K562 (cell line): Measurements from ENCODE around the gene P2RY14. TPM values are rescaled to one million over a fixed set of nuclear protein-coding genes. Genes with fewer than 3 reads are reported as not detected.

Experiments
- ATAC-seq: fragments of 200-7000 bp; cut with Tn5 transposase; 3 replicates; pipeline ENCODE4 v1.9.1; 2020; ENCODE audit warnings: moderate library complexity
- BruUV-seq: library from RNA; stranded (reverse); fragments of 400-500 nt; replicated peaks from 2 replicates; lab custom pipeline; 2021; lab: Mats Ljungman, UMichigan
- CTCF ChIA-PET: fragments of 300-600 bp; formaldehyde crosslinking; extraction: SDS; loops from one replicate; lab custom pipeline; 2021; ENCODE audit warnings: low intra/inter-chr PET ratio; lab: Yijun Ruan, JAX
- POLR2A ChIA-PET: fragments of 300-600, 350-650 bp; sonication (Branson Sonifier 250); formaldehyde crosslinking; extraction: SDS; loops from one replicate; lab custom pipeline; 2021; ENCODE audit warnings: antibody characterized with exemption, inconsistent platforms; lab: Yijun Ruan, JAX
- DNase-seq, 4 experiments: peaks; one replicate each; pipeline versions ENCODE4 v3.0.0 to v3.0.0-alpha.2; 2011 to 2018; ENCODE audit warnings: low spot score in 3 of 4, mixed read lengths in 3 of 4; ENCODE audit errors: extremely low read depth in 1 of 4
- FAIRE-seq: peaks from 2 replicates; lab custom pipeline; 2011; peaks lifted over from hg19 to GRCh38; lab: Jason Lieb, UNC
- H2AFZ ChIP-seq: 2 replicates; pipeline ENCODE4 v1.6.0; 2011; ENCODE audit warnings: low read depth, low read length, control low read depth, inconsistent platforms
- H3K27ac ChIP-seq: fragments of 200-600 bp; 3 replicates; pipeline ENCODE4 v1.8.0; 2011; ENCODE audit warnings: low read depth, mild to moderate bottlenecking, control low read depth, inconsistent platforms, low read length, moderate library complexity, mixed read lengths; ENCODE audit errors: extremely low read depth
- H3K27me3 ChIP-seq, 2 experiments: fragments of 300-600 bp in 1 of 2; 2 replicates in 1 of 2; 3 replicates in 1 of 2; pipeline versions ENCODE4 v1.6.0 to v1.8.0; 2011; ENCODE audit warnings: inconsistent platforms in 2 of 2, low read length in 2 of 2, mild to moderate bottlenecking in 1 of 2, mixed read lengths in 1 of 2, moderate library complexity in 1 of 2; ENCODE audit not compliant: control insufficient read depth in 2 of 2, insufficient read depth in 2 of 2
- H3K36me3 ChIP-seq: fragments of 300-600 bp; 3 replicates; pipeline ENCODE4 v1.8.0; 2011; ENCODE audit warnings: mild to moderate bottlenecking, low read length, inconsistent platforms; ENCODE audit not compliant: control insufficient read depth, insufficient read depth
- H3K4me1 ChIP-seq, 2 experiments: fragments of 200-600 bp in 1 of 2; replicated peaks in 1 of 2; 2 replicates in 1 of 2; 3 replicates in 1 of 2; pipeline versions ENCODE4 v1.5.1 to v1.8.0; 2011; ENCODE audit warnings: inconsistent platforms in 2 of 2, low read length in 2 of 2, mild to moderate bottlenecking in 1 of 2, mixed read lengths in 1 of 2, moderate library complexity in 1 of 2; ENCODE audit not compliant: control insufficient read depth in 2 of 2, insufficient read depth in 2 of 2
- H3K4me2 ChIP-seq: 2 replicates; pipeline ENCODE4 v1.6.1; 2011; ENCODE audit warnings: low read length, control low read depth, inconsistent platforms, mixed read lengths; ENCODE audit not compliant: insufficient read depth
- H3K4me3 ChIP-seq: fragments of 200-600 bp; sonication (generic), shearing (Covaris generic); 2 replicates; pipeline ENCODE4 v1.5.1; 2016; ENCODE audit warnings: control low read depth, inconsistent platforms
- H3K79me2 ChIP-seq: fragments of 200-600 bp; 3 replicates; pipeline ENCODE4 v1.8.0; 2011; ENCODE audit warnings: low read length, inconsistent platforms; ENCODE audit not compliant: control insufficient read depth, insufficient read depth
- H3K9ac ChIP-seq, 2 experiments: 2 replicates each; pipeline versions ENCODE4 v1.6.0 to v1.6.1; 2011; ENCODE audit warnings: low read depth in 2 of 2, low read length in 2 of 2, control low read depth in 1 of 2, inconsistent platforms in 1 of 2, mild to moderate bottlenecking in 1 of 2, mixed read lengths in 1 of 2; ENCODE audit not compliant: insufficient read depth in 1 of 2
- H3K9me1 ChIP-seq: one replicate; pipeline ENCODE4 v1.6.0; 2011; ENCODE audit warnings: inconsistent platforms, mild to moderate bottlenecking, low read length, moderate library complexity; ENCODE audit not compliant: control insufficient read depth, insufficient read depth
- H3K9me3 ChIP-seq: replicated peaks from 2 replicates; pipeline ENCODE4 v1.5.1; 2011; ENCODE audit warnings: low read depth, low read length, inconsistent platforms; ENCODE audit not compliant: control insufficient read depth, insufficient read depth
- H4K20me1 ChIP-seq: replicated peaks from 2 replicates; pipeline ENCODE4 v1.6.1; 2011; ENCODE audit warnings: low read length, inconsistent platforms, mixed read lengths; ENCODE audit not compliant: control insufficient read depth, insufficient read depth
- CHAMP1 ChIP-seq: fragments of 450-650 bp; IDR thresholded peaks from 2 replicates; pipeline ENCODE4 v1.6.1; 2016; ENCODE audit warnings: mild to moderate bottlenecking
- CHD1 ChIP-seq: fragments of 200-600 bp; sonication (generic); IDR thresholded peaks from one replicate; pipeline ENCODE4 v1.6.1; 2012; ENCODE audit warnings: mild to moderate bottlenecking, moderate library complexity, low read length, inconsistent platforms
- E2F8 ChIP-seq: fragments of 450-650 bp; IDR thresholded peaks from 2 replicates; pipeline ENCODE4 v1.7.1; 2018; ENCODE audit warnings: mild to moderate bottlenecking, low read depth; ENCODE audit not compliant: partially characterized antibody
- PYGO2 ChIP-seq: fragments of 450-650 bp; IDR thresholded peaks from 2 replicates; pipeline ENCODE4 v1.6.1; 2016; ENCODE audit warnings: mild to moderate bottlenecking, missing genetic modification characterization, moderate library complexity, missing compliant biosample characterization
- SRSF1 ChIP-seq: fragments of 200-400 bp; formaldehyde crosslinking; IDR thresholded peaks from 2 replicates; pipeline ENCODE4 v1.6.1; 2017; ENCODE audit warnings: mild to moderate bottlenecking, low read depth, low read length, moderate library complexity
- WGBS: fragments of 100-300 bp; shearing (Covaris generic); methylation state at CpG from one replicate; pipeline ENCODE4 v1.1.6; 2016; ENCODE audit warnings: low coverage, mixed read lengths; ENCODE audit not compliant: insufficient coverage; ENCODE audit errors: missing lambda C conversion rate; 5-methylcytosine and 5-hydroxymethylcytosine counted together
- in situ Hi-C: fragments of 300-500 bp; cut with MboI; formaldehyde crosslinking; loops from 4 replicates; pipeline ENCODE4 v1.15.0; 2018; ENCODE audit warnings: inconsistent platforms, mixed read lengths
- intact Hi-C: fragments of 100-400 bp; cut with micrococcal nuclease; formaldehyde crosslinking; loops from 2 replicates; pipeline ENCODE4 v1.14.2; 2022
- polyA plus RNA-seq, 8 experiments: library from polyadenylated mRNA; depleted of rRNA in 4 of 8; stranded (reverse) in 5 of 8; unstranded in 3 of 8; fragments of >200 nt; fragmentation: Nextera tagmentation in 2 of 8; fragmentation: Illumina TruSeq in 1 of 8; extraction: Ambion mirVana in 2 of 8; extraction: Trizol in 1 of 8; gene quantifications; 2 replicates each; pipeline versions ENCODE4 v1.2.1 to v1.2.3, GENCODE V29; 2011 to 2014; ENCODE audit warnings: inconsistent platforms in 1 of 8, missing spikeins in 1 of 8
- total RNA-seq, 7 experiments: library from RNA; depleted of rRNA in 6 of 7; stranded (reverse); fragments of >200 nt in 6 of 7; fragmentation: Illumina TruSeq in 2 of 7; extraction: Trizol in 2 of 7; gene quantifications; 2 replicates each; pipeline versions ENCODE4 v1.2.1 to v1.2.3, GENCODE V29; 2011 to 2021; ENCODE audit warnings: low replicate concordance in 1 of 7

The P2RY14 gene
- total and polyA plus RNA-seq, 9 of the 15 experiments (the other 6 are each of a cell fraction or from before 2014, with no cell fraction given), result not detected

- no peak for TF ChIP-seq CHAMP1
Measured at GRCh38 chr3:151315136-151315535, 36.8 kb upstream of the P2RY14 start (continued).

- Histone ChIP-seq H3K9me1 (no peaks in the 10 kb centered on the region), H3K9ac (no peak overlapping the region), H3K4me1 (no peaks in the 10 kb centered on the region), H3K36me3 (no peaks in the 10 kb centered on the region), H3K27ac (no peak overlapping the region), H3K9me3 (no peaks in the 10 kb centered on the region), H4K20me1 (no peaks in the 10 kb centered on the region), H3K4me2 (no peak overlapping the region), H3K79me2 (no peaks in the 10 kb centered on the region), H2AFZ (no peak overlapping the region), H3K4me3 (no peak overlapping the region), H3K27me3 (peaks cover 4 to 12% of the 10 kb centered on the region in 2 experiments; a peak in 3 of 5 replicates)
- FAIRE-seq (no peak), DNase-seq (no peak), ATAC-seq (no peak)
- no TSS peak for BruUV-seq
- intact Hi-C loops (no loop called here), in situ Hi-C loops (no loop called here)
- WGBS, result under 1% methylated on average over 5 of the region's 5 CpGs
- CTCF ChIA-PET, result no interaction called here
- POLR2A ChIA-PET, result interaction anchor here (0.7 to 0.8 kb wide), 2 partner anchors 9 to 980 kb away, joined by 3 read pairs; no protein-coding TSS in a partner anchor
- TF ChIP-seq PYGO2 (no peak), CHD1 (no peak), E2F8 (no peak), SRSF1 (no peak)
Measured at GRCh38 chr3:151314593-151314992, 36.3 kb upstream of the P2RY14 start.
